C4-2B (cell line): Measurements from ENCODE around the gene SHISAL1.
"Not testable (repeated sequence)": the region's sequence is repeated elsewhere in the genome, so short reads cannot be mapped to it uniquely, and the experiment has no call there.

Experiments used
- H3K27ac ChIP-seq: fragments of 450-650 bp; 2 replicates; pipeline ENCODE4 v1.5.1; 2017
- CTCF ChIP-seq: fragments of 450-650 bp; conservative IDR thresholded peaks from 2 replicates; pipeline ENCODE4 v1.5.1; 2017; ENCODE audit warnings: mild to moderate bottlenecking
- ZFX ChIP-seq: fragments of 450-650 bp; IDR thresholded peaks from 2 replicates; pipeline ENCODE4 v1.6.1; 2017

The SHISAL1 gene

GRCh38 chr22:44305455-44305854 lies 7.3 kb downstream of the SHISAL1 start:
- TF ChIP-seq ZFX = no peak
- no peak for TF ChIP-seq CTCF
- no peak overlapping the region for H3K27ac ChIP-seq

GRCh38 chr22:44304911-44305310 lies 7.8 kb downstream of the SHISAL1 start:
- TF ChIP-seq ZFX = no peak
- no peak for TF ChIP-seq CTCF
- no peak overlapping the region for H3K27ac ChIP-seq

- TF ChIP-seq CTCF = no peak
- TF ChIP-seq ZFX = no peak
- no peak overlapping the region for H3K27ac ChIP-seq
Observed at GRCh38 chr22:44304354-44304753, 8.4 kb downstream of the SHISAL1 start.

- not testable (repeated sequence) for H3K27ac ChIP-seq
Observed at GRCh38 chr22:44302363-44302762, 10.4 kb downstream of the SHISAL1 start.

- TF ChIP-seq CTCF (no peak), ZFX (no peak)
- no peak overlapping the region for H3K27ac ChIP-seq
Observed at GRCh38 chr22:44301039-44301438, 11.7 kb downstream of the SHISAL1 start.

GRCh38 chr22:44299124-44299523 lies 13.6 kb downstream of the SHISAL1 start:
- TF ChIP-seq ZFX (no peak), CTCF (no peak)
- H3K27ac ChIP-seq = no peak overlapping the region

- TF ChIP-seq ZFX (no peak), CTCF (no peak)
- H3K27ac ChIP-seq = no peak overlapping the region
Observed at GRCh38 chr22:44298406-44299091, 14.2 kb downstream of the SHISAL1 start.

GRCh38 chr22:44297470-44298061 lies 15.2 kb downstream of the SHISAL1 start:
- H3K27ac ChIP-seq = no peak overlapping the region
- TF ChIP-seq ZFX (no peak), CTCF (no peak)
